HG02938 (cell line): Measurements from ENCODE around the gene HELQ.
"Not testable (repeated sequence)": the region's sequence is repeated elsewhere in the genome, so short reads cannot be mapped to it uniquely, and the experiment has no call there.

Experiments used
- ATAC-seq: cut with Tn5 transposase; IDR thresholded peaks from one replicate; pipeline ENCODE4 v1.9.1; 2021; ENCODE audit warnings: mild to moderate bottlenecking, moderate library complexity; ENCODE audit not compliant: unreplicated experiment

HELQ gene

DNA sequence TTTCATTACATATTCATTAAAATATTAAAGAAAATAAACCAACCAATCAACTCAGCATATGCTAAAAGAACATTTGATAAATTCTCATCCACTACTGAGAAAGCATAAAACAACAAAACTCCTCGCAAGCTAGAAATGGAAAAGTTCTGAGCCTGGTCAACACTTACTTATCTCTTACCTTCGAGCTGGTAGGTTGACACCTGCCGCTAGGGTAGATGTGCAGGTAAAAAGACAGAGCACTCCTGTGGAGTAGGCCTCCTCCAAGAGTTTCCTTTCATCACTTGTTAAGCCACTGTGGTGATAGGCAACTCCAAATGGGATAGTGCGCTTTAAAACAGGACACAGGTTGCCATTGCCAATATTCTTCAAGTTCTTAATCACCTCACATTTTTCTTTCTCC, 18.9 kb downstream of the HELQ start:
- no peak for ATAC-seq

DNA sequence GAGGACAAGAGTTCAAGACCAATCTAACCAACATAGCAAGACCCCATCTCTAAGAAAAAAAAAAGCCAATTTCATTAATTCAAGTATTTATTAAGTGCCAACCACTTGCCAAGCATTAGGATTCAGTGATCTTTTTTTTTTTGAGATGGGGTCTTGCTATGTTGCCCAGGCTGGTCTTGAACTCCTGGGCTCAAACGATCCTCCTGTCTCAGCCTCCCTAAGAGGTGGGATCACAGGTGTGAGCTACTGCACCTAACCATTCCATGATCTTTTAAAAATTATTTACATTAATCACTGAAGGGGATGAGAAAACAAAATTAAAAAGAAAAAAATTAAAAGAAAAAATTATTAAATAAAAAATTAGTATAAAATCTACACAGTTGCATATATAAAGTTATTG, 24.4 kb downstream of the HELQ start:
- ATAC-seq: no peak

DNA sequence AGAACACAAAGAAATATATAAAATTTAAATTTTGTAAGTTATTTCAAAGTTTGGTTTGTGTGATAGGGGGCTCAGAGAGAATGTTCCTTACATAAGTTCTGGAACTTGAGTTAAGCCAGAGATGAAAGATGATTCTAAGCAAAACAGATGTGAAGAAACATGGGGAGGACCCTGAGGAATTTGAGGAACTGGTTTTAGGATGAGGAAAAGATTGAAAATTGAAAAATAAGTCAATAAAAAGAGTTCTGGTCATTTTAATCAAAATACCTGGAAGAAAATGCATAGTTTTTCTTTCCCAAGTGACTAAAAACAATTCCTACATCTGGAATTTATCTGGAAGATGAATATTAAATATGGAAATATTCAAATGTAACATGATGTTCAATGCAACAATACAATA, 37.4 kb downstream of the HELQ start:
- no peak for ATAC-seq

DNA sequence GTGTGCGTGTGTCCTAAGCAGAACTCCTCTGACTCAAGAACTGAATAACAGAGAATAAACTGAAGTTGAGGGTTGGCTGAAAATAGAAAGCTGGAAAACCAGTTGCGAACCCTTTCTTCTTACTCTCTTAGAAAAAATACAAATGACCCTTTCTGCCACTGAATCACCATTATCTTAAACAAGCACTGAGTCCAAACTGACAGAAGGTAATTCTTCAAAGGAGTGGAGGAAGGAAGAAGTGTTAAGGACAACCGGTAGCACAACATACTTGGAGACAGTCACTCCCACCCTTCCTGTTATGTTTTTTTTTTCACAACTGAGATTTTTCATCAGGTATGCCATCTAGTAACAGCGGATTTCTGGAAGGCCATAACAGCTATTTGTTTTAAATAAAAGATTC, 38.1 kb downstream of the HELQ start:
- ATAC-seq: no peak

DNA sequence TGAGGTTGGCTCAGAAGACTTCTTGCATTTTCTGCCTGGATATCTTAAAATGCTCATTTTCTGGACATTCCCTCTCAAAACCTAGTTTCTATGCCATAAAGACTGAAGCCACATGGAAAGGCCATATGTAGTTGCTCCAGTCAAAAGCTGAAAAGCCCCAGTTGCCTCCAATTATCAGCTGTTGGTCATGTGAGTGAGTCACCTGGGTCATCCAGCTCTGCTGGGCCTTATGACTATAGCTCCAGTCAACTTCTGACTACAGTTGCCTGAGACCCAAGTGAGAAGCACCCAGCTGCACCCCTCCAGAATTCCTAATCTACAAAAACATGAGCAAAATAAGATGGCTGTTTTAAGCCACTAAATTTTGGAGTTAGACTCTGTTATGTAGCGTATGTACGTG, 41.9 kb downstream of the HELQ start:
- no peak for ATAC-seq

DNA sequence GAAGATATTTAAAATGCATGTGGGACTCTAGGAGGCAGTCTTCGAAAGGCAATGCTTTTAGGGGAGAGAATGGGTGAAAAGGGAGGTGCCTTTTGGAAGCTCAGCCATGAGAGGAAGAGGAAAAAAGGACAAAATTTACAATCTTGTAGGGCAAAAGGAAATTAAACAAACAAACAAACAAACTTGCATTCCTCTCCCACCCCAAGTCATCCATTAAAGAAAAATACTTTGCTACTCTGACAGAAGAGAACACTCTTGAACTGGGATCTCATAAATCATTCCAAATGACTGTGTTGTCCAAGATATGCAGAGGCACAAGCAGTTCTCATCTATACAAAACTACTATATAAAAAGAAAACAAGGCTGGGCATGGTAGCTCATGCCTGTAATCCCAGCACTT, 46.7 kb downstream of the HELQ start:
- no peak for ATAC-seq

DNA sequence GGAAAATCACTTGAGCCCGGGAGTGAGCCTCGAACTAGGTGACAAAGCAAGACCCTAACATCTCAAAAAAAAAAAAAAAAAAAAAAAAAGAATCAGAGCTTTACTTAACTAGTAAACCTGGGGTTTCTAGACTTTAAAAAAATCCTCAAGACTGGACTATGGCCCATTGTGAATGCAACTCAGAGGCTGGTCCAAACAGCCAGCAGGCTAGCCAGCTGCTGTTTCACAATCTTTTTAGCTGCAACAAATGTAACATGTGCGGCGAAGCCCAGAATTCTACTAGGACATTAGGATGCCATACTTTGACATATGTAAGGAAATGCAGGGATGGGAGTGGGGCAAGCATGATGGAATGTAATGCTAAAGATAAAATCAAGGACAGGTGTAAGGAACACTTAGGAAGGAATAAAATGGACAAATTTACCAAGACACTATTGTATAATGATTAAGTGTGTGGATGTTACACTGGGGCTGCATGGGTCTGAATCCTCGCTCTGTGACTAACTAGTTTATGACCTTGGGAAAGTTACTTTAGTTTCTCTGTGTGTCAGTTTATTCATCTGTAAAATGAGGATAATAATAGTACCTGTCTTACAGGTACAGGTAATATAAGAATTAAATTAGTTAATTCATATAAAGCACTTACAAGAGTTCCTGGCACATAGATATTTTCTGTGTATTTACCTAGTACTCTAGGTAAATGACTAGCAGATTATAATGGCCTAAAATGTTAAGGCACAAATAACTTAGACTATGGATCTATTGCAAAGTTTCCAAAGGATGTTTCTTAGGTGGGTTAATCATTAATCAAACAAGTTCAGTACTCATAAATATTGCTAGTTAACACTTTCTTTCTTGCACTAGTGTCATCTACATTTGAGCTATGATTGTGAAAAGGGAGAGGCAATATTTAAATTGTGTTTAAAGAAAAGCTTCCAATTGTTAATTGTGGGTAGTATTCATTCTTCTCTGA, 49.5 kb downstream of the HELQ start:
- ATAC-seq: no peak

DNA sequence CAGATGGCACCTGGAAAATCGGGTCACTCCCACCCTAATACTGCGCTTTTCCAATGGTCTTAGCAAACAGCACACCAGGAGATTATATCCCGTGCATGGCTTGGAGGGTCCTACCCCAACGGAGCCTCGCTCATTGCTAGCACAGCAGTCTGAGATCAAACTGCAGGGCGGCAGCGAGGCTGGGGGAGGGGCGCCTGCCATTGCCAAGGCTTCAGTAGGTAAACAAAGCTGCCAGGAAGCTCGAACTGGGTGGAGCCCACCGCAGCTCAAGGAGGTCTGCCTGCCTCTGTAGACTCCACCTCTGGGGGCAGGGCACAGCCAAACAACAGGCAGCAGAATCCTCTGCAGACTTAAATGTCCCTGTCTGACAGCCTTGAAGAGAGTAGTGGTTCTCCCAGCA, 57.5 kb downstream of the HELQ start:
- ATAC-seq: not testable (repeated sequence)

DNA sequence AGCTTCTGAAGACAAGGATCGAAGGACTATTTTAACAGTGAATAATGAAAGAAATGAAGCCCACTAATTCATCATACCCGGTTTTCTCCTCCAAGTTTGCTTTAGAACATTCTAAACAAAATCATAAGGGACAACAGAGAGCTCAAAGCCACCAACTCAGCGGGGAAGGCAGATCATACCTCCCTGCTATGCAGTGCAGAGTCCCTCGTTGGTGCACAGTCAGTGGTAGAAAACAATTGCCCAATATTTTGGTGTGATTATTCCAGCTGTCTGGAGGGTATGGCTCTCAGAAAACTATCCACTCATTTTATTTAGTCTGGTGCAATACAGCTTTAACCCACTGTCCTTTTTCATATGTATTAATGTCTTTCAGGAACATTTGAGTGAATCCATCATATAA, 61.7 kb downstream of the HELQ start:
- no peak for ATAC-seq

DNA sequence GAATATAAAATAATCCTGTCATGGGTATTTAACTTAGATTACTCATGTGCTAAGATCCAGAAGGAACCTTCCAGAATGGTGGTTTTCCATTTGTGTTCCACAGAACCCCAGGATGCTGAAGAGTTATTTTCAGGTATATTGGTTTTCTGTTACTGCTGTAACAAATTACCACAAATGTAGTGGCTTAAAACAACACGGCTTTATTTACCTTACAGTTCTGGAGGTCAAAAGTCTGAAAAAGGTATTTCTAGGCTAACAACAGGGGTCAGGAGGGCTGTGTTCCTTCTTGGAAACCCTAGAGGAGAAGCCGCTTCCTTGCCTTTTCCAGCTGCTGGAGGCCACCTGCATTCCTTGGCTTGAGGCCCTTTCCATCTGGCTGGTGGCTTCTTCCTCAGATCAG, 63.1 kb downstream of the HELQ start:
- no peak for ATAC-seq

DNA sequence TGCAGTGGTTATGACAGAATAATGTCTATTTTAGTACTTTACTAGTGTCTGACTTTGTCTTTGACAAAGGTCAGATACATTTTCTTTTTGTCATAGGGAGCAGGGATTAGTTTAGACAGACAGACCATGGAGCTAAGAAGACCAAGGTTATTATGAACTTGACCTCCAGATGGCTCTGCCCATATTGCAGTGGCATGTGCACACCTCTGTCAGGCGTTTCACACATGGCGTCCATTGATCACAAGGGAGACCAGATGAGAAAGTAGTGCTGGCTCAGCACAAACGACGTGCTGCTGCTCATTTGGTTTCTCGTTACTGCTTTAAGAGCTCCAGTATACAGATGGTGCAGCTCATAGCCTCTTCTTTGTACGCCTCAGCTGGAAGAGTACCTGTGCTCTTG, 64.7 kb downstream of the HELQ start:
- no peak for ATAC-seq

DNA sequence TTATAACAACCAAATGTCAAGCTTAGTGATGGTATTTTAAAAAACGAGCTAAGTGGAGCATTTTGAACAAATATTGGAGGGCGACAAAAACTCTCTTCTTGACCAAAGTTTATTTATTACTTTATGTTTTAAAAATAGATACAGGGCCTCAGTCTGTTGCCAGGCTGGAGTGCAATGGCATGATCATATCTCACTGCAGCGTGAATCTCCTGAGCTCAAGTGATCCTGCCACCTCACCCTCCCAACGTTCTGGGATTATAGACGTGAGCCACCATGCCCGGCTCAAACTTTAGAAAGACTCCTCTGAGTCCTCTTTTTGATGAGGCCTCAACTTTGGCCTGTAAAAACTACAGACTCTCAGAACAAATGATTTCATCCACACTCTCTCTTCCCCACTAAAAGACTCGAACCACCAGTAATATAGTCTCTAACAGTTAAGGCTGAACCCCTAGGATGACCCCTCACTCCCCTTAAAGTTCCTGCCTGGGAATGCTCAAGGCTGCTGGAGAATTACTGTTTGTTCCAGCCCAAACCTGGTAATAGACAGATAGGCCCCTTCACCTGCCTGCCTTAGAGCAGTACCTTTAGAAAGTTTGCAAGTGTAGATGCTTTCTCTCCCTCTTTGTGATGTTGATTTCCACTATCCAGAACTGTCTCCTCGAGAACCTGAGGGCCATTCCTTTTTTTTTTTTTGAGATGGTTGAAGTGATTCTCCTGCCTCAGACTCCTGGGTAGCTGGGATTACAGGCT, 65.7 kb downstream of the HELQ start:
- no peak for ATAC-seq

DNA sequence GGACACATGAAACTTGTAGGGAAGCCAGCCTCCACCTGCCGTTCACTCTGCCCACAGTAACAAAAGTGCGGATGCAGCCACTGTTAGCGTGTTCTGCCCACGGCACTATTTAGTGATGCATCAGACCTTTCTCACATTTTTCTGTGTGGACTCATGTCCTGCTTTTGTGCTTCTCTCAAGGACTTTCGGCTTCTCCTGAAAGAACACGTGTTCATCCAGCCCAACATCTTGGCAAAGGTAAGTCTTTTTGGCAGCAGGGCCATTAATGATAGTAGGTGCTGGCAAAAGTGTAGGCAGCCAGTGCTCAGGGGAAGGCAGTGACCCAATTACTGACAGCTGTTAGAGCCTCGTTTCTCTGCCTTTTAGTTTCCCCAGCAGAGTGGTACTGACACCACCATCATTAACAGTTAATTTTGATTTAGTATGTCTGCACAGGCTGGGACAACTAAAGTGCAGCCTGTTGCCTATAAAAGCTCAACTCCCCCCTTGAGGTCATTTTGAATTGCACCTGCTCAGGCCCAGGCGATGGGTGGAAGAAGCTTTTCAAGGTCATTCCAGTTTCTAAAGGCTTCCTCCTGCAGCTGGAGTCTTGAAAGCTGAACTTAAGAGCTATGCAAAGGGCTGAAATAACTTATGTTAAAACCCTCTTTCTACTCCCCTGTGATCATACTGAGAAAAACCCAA, 66.4 kb downstream of the HELQ start:
- ATAC-seq: no peak

DNA sequence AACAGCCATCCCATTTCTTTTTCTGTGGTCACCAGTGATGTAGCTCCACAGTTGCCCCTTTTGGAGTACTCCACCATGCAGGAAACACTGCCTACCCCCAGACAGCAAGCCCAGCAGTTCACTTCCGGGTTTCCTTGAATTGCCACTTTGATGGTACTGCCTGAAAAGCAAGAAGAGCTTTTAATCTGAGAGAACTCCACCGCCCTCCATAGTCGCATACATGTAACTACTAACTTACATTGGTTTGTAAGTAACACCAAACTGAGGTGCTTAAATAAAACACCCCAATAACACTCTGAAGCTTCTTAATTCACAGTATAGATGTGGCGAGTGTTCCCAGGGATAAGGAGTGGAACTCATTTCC, 67.3 kb downstream of the HELQ start:
- no peak for ATAC-seq

DNA sequence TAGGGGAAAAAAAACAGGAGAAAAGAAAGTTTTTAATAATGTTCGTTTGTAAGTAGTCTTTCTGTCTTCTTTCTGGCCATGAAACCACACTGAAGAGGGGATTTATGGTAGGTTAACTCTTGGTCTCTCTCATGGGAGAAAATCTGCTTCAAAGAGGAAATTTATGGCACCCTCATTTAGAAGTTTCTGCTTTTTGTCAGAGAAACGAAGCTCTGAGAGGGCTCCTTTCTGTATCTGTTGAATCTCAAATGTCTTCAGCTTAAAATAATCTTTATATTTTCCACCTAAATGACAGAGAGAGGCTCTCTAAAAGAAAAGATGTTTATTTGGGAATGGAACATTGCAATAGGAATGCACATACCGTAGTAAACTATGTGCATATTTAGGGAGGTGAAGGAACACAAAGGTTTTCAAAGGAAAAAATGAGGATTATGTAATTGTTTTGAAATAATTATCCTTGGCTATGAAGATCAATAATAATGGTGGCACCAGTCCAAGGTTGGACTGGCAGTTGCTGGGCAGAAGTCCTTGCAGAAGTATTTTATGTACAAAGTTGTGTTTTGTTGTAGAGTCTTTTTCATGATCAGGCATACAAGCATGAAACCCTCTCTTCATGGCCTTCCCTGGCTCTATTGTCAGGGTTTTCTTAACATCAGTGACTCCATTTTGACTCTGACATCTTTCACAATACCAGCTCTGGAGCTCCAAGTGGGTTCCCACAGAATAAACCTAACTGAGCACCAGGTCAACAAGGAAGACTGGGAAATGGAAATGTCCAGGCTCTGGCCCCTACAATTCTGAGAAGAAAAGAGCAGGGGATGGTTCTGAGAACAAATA, 67.9 kb downstream of the HELQ start:
- ATAC-seq: no peak

DNA sequence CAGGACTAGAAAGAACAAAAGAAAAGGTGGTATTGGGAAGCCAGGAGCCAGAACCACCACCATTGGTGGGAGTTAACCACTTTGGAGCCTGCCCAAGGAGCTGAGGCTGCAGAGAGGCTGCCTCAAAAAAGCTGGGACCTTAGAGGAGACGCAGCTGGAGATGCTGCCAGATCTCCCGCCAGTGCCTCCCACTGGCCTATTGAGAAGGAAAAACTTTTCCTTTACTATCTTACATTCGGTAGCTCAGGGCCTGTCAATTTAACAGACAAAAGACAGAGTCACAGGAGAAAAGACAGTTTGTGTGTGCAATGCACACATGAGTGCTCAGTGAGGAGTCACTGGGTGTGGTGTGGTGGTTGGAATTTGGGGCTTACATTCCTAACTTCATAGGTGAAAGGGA, 68.6 kb downstream of the HELQ start:
- no peak for ATAC-seq

DNA sequence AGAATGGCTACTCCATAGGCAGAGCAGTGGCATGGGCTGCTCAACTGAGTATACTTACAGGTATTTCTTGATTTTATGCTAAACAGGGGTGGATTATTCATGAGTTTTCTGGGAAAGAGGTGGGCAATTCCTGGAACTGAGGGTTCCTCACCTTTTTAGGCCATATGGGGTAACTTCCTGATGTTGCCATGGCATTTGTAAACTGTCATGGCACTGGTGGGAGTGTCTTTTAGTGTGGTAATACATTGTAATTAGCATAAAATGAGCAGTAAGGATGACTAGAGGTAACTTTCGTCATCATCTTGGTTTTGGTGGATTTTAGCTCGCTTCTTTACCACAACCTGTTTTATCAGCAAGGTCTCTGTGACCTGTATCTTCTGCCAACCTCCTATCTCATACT, 72.8 kb downstream of the HELQ start:
- no peak for ATAC-seq

DNA sequence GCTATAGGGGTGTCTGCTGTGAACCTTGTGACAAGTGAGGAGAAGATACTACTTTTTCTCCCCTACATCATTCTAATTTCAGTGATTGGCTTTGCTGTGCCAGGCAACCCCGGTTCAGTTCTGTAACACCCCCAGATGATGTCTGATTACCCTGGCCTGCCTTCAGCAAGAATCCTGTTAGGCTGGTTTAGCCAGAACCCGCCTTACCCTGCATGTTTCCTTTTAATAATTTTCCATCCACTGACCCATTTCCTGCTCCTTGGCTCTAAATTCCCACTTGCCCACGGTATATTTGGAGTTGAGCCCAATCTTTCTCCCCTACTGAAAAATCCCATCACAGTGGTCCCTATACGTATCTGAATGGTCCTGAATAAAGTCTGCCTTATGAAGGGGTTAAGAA, 74.5 kb downstream of the HELQ start:
- ATAC-seq: no peak

DNA sequence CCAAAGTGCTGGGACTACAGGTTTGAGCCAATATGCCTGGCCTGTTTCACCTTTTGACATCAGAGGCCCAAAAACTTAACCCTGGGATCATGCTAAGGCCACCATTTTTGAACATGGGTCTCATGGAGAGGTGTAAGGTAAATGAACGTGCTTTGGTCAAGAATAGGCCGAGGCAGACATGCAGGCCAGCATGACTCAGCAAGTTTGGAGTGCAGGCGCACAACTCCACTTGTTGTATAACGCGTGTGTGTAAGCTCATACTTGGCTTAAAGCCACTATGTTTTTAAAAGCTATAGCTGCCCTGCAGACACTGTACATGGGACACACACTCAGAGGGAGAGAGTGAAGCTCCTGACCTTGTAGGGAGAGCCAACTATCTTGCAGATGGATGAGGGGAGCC, 77.2 kb downstream of the HELQ start:
- no peak for ATAC-seq

DNA sequence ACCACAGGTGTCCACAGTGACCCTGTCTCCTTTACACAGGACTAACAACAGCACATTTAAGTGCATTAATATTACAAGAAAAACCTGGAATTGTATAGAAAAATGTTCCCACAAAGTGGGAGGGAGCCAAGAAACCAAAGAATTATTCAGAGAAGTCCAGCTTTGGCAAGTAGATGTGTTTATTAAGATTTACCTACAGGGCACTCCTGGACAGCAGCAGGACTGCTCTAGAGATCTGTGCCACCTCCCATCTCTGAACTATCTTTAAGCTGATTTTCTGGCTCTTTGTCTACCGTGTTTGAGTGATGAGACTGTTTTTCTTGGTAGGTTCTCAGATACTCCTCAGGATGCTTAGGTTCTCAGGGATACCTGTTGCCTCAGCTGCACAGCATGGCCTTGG, 82.7 kb downstream of the HELQ start:
- no peak for ATAC-seq

DNA sequence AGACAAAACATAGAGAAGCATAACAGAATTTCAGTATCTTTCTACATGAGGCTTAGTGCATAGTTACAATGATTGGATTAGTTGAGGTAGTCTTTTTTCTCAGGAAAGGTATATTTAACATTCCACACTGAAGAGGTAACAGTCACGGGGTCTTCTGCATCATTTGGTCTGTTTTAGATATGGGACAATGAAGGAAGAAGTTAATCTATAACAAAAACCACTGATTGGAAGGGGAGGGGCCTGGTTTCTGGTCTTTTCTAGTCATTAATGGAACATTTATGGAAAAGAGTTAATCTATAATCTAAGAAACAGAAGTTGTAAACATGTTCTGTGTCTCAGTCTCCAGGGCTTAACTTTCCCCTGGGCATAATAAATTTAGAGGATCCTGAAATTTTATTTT, 83.7 kb downstream of the HELQ start:
- ATAC-seq: no peak
